Activated CD4-positive, CD25-positive, alpha-beta regulatory T cell treated with anti-CD3 and anti-CD28 coated beads, Interleukin-2, amount 50 U/mL, for 16 hours (primary cell): Measurements from ENCODE around the gene SMYD4.
"Not testable (repeated sequence)": the region's sequence is repeated elsewhere in the genome, so short reads cannot be mapped to it uniquely, and the experiment has no call there.

Experiments used
- DNase-seq: peaks from one replicate; pipeline ENCODE4 v3.0.0-alpha.2; 2020; ENCODE audit warnings: low read depth, low spot score

The SMYD4 gene

DNA sequence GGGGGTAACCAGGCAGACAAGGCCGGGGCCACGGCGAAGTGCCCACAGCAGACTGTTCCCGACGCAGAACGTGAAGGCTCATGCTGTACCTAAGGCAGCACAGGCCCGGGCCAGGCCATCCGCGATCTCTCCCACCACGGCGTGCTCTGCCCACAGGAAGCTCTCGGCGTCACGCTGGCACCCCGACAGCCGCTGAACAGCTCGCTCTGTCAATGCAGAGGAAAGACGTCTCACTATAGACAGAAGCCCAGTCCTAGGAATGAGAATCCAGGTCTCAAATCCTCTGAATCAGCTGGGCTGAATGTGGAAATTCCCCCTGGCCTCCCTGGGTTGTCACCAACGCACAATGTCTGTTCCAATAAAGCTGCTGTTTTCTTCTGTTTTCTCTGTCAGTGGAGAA, 46.4 kb downstream of the SMYD4 start:
- no peak for DNase-seq

DNA sequence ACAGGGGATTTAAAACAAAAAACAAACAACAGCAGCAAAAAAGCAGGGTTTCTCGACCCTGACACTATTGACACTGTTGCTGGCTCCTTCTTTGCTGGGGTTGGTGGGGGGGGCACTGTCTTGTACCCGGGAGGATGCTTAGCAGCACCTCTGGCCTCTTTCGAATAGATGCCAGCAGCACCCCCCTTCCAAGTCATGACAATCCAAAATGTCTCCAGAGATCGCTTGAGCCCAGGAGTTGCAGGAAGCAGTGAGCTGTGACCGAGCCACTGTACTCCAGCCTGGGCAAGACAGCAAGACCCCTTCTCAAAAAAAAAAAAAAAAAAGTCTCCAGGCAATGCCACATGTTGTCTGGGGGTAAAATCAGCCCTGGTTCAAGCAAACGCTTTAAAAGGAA, 47.5 kb downstream of the SMYD4 start:
- no peak for DNase-seq

DNA sequence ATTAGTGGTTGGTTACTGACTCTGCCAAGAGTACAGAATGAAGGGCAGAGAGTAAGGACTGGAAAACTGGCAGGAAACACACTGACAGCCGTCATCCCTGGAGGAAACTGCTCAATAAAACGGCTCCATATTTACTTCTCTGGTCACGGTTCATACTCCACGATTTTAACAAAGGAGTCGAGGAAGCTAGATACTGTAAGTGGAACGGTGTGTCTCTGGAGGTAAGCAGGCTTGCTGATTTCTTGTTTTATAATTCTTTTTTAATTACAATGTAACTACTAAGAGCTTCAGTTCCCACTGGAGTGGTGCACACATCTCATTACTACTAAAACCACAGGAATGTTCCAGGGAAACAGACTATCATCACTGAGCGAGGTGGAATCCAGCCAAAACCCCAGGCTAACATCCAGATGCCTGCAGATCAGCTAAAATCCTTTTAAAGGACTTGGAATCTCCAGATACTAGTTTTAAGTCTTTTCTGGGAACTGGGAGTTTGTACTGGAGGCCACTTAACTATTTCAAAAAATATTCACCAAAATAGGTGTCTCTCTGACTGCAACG, 50.1 kb downstream of the SMYD4 start:
- no peak for DNase-seq

DNA sequence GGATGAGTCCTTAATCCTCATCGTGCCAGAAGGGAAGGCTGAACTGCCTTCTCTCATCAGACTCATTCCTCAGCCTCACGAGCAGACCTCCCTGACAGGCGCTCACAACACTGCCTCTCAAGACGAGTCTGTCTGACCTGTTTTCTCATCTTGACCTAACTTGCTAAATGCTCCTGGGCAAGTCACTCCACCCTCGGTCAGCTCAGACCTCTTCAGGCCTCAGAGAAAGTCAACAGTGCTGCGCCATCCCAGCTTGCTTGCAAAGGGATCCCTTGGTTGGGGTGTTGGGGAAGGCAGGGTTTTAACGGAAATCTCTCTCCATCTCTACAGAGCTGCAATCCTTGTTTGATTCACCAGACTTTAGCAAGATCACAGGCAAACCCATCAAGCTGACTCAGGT, 52.8 kb downstream of the SMYD4 start:
- no peak for DNase-seq

DNA sequence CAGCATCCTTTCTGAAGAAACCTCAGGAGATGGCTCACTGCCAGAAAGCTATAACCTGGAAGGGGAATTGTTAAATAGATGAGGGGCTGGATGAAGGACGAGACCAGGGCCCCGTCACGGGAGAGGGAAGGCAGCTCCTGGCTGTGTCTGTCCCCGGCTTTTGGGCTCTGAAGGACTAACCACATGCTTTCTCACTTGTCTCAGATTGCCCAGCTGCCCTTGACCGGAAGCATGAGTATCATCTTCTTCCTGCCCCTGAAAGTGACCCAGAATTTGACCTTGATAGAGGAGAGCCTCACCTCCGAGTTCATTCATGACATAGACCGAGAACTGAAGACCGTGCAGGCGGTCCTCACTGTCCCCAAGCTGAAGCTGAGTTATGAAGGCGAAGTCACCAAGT, 53.4 kb downstream of the SMYD4 start:
- no peak for DNase-seq

DNA sequence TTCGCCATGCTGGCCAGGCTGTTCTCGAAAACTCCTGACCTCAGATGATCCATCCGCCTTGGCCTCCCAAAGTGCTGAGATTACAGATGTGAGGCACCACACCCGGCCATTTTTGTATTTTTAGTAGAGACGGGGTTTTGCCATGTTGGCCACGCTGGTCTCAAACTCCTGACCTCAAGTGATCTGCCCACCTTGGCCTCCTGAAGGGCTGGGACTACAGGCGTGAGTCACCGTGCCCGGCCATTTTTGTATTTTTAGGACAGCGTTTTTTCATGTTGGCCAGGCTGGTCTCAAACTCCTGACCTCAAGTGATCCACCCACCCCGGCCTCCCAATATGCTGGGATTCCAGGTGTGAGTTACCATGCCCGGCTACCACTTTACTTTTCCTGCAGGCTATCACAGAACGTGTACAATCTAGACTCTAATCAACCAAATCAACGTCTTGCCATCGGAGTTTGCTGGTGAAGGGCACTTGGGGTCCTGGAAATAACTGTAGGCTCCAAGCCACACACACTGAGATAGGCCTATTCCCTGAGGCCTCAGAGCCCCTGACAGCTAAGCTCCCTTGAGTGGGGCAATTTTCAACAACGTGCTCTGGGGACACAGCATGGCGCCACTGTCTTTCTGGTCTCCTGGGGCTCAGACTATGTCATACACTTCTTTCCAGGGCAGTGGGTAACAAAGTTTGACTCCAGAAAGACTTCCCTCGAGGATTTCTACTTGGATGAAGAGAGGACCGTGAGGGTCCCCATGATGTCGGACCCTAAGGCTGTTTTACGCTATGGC, 55.1 kb downstream of the SMYD4 start:
- DNase-seq, result no peak

DNA sequence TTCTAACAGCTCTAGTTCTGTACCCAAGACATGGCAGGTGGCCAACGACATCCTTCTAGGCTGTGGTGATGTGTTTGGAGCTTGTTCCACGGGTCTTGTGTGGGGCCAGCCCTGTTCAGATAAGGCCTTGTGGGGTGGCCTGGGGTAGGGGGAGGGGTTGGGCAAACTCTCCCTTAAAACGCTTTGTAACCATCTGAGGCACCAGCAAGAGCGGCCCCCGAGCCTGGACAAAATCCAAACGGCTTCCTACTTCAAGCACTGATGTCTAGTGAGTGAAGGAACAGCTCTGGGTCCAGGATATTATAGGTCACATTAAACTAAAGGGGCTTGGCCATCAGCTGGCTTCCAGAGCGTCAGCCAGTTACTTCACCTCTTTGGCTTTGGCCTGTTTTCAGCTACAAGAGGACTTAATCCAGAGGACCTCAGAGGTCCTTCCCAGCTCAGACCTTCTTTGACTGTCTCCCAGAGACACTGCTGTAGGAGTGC, 56.0 kb downstream of the SMYD4 start:
- DNase-seq, result no peak

DNA sequence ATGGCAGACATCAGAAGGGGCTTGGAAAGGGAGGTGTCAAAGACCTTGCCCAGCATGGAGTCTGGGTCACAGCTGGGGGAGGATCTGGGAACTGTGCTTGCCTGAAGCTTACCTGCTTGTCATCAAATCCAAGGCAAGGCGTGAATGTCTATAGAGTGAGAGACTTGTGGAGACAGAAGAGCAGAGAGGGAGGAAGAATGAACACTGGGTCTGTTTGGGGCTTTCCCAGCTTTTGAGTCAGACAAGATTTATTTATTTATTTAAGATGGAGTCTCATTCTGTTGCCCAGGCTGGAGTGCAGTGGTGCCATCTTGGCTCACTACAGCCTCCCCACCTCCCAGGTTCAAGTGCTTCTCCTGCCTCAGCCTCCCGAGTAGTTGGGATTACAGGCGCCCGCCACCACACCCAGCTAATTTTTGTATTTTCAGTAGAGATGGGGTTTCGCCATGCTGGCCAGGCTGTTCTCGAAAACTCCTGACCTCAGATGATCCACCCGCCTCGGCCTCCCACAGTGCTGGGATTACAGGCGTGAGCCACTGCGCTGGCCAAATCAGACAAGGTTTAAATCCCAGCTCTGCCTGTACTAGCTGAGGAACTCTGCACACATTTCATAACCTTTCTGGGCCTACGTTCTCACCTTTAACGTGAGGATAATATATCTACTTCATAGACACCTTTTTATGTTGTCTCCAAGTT, 56.6 kb downstream of the SMYD4 start:
- not testable (repeated sequence) for DNase-seq

DNA sequence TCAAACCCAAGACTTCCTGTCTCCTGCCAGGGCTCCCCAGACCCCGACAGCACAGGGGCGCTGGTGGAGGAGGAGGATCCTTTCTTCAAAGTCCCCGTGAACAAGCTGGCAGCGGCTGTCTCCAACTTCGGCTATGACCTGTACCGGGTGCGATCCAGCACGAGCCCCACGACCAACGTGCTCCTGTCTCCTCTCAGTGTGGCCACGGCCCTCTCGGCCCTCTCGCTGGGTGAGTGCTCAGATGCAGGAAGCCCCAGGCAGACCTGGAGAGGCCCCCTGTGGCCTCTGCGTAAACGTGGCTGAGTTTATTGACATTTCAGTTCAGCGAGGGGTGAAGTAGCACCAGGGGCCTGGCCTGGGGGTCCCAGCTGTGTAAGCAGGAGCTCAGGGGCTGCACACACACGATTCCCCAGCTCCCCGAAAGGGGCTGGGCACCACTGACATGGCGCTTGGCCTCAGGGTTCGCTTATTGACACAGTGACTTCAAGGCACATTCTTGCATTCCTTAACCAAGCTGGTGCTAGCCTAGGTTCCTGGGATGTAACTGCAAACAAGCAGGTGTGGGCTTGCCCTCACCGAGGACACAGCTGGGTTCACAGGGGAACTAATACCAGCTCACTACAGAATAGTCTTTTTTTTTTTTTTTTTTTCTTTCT, 59.8 kb downstream of the SMYD4 start:
- no peak for DNase-seq

DNA sequence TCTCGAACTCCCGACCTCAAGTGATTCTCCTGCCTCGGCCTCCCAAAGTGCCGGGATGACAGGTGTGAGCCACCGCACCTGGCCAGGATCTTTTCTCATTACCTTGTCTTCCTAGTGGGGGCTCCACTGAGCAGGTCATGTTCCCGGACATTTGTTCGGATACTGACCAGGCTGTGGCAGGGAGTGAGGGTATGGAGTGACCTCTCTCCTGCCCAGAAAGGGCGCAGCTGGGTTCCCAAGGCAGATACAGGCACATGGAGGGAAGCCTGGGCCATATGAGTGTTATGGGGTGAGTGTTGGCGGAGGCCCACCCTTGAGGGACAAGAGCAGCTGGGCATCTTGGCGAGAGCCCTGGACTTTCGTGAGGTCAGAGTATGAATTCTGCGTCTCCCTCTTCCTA, 62.3 kb downstream of the SMYD4 start:
- DNase-seq, result no peak

DNA sequence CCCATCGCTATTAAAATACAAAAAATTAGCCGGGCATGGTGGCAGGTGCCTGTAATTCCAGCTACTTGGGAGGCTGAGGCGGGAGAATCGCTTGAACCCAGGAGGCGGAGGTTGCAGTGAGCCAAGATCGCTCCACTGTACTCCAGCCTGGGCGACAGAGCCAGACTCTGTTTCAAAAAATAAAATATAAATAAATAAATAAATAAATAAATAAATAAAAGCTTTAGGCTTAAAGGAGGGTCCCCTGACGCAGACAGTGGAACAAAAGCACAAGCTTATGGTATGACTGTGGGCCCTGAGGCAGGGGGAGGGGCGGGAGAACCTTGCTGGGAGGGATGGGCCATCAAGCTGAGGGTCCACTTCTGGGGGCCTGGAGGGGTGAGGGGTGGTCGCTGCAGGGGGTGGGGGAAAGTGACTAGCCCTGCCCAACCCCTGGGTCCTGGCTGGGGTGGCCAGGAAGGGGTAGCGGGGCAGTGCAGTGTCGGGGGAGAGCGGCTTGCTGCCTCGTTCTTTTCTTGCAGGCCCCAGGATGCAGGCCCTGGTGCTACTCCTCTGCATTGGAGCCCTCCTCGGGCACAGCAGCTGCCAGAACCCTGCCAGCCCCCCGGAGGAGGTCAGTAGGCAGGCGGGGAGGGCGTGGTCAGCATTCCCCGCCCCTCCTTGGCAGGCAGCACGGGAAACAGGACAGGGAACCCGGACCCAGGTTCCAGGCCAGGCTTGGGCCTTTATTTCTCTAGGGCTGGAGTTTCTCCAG, 63.1 kb downstream of the SMYD4 start:
- DNase-seq, result no peak

DNA sequence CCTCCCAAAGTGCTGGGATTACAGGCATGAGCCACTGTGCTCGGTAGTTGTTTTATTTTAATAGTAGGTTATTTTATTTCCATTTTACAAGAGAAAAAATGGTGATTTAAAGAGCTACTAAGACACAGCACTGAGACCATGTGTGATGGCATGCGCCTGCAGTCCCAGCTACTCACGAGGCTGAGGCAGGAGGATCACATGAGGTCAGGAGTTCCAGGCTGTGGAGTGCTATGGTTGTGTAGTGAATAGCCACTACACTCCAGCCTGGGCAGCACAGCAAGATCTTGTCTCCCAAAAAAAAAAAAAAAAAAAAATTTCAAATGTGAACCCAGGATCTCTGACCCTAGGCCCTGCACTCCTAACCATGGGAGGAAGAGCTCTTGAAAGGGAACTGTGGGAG, 64.1 kb downstream of the SMYD4 start:
- no peak for DNase-seq

DNA sequence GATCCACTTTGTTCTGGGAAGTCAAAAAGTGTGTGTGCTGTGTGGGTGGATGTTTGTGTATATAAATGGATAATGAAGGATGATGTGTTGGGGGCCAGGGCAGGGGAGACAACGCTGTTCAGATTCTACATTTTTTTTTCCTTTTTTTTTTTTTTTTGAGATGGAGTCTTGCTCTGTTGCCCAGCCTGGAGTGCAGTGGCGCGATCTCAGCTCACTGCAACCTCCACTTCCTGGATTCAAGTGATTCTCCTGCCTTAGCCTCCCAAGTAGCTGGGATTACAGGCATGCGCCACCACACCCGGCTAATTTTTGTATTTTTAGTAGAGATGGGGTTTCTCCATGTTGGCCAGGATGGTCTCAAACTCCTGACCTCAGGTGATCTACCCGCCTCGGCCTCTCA, 65.0 kb downstream of the SMYD4 start:
- not testable (repeated sequence) for DNase-seq

DNA sequence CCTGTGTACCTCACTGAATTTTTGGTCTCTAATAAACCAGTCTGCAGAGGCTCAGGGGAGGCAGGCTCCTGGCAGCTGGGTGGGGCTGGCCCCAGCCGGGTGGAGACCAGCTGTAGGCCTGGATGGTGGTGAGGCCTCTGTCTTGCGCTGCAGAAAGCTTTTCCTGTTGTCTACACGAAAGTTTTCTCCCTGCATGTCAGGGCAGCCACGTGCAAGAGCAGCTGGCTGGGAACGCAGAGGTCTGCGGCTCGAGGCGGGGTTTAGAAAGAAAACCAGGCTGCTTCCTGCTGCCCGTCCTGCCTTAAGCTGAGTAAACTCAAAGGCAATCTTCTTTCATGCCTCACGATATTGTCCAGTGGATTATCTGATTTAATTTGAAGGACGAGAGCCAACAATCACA, 65.4 kb downstream of the SMYD4 start:
- peak; percentile 8 for DNase-seq

DNA sequence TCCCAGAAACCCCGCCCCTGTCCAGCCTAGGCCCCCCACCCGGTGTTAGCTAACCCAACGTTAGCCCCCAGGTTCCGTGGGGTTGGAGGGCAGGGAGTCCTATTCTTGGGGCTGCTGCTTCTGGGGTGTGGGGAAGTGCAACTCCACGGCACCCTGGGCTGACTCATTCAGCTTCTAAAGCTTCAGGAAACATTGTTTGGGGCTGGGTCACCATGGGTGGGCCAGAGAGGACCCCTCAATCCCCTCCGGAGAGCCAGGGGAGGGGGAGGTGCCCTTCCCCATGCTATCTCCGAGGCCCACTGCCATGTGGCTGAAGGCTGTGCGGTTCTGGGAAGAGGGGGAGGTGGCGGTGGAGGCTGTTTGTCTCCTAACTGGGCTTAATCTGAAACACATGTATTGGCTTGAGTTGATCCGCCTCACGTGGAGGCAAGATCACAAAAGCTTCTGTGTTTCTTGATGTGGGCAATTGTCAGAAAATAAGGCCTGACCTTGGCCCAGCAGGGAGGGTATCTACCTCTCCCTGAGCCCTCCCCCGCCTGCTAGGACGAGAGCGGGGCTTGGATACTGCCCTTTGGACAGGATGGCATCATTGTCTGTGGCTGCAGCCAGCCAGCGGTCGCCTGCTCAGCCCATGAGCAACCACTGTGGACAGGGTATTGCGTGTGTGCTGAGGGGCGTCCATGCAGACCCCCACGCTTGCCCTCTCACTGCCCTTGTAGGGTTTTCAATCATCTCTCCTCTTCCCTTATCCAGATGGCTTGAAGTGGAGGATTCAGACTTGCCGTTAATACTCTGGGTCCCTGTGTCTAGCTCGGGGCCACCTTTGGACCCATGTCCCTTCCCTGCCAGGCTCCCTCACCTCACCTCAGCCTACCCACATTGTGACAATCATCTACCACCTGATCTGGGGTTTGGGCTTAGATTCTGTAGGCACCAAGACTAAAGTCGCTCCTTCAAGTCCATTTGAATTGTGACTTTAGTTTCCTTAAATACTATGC, 66.5 kb downstream of the SMYD4 start:
- no peak for DNase-seq

DNA sequence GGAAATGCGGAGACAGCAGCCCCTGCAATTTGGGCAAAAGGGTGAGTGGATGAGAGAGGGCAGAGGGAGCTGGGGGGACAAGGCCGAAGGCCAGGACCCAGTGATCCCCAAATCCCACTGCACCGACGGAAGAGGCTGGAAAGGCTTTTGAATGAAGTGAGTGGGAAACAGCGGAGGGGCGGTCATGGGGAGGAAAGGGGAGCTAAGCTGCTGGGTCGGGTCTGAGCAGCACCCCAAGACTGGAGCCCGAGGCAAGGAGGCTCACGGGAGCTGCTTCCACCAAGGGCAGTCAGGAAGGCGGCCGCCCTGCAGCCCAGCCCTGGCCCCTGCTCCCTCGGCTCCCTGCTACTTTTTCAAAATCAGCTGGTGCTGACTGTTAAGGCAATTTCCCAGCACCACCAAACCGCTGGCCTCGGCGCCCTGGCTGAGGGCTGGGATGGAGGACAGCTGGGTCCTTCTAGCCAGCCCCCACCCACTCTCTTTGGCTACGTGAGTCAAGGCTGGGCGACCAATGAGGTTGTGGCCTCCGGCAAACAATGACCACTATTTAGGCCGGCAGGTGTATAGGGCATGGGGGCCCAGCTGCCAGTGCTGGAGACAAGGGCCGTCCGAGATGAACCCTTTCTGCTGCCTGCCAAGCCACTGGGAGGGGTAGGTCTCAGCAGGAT, 67.3 kb downstream of the SMYD4 start:
- DNase-seq, result no peak

DNA sequence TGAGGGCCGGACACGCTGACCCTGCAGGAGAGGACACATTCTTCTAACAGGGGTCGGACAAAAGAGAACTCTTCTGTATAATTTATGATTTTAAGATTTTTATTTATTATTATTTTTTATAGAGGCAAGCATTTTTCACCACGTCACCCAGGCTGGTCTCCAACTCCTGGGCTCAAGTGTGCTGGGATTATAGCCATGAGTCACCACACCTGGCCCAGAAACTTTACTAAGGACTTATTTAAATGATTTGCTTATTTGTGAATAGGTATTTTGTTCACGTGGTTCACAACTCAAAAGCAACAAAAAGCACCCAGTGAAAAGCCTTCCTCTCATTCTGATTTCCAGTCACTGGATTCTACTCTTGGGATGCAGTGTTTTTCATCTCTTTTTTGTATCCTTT, 70.2 kb downstream of the SMYD4 start:
- no peak for DNase-seq

DNA sequence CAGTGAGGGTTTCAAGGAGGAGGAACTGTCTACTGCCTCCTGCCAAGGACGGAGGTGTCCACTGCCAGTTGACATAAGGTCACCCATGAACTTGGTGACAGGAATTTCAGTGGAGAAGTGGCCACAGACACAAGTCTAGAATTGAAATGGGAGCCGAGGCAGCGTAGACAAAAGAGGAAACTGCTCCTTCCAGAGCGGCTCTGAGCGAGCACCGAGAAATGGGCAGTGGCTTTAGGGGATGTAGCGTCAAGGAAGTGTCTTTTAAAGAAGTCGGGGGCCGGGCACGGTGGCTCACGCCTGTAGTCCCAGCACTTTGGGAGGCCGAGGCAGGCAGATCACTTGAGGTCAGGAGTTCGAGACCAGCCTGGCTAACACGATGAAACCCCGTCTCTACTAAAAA, 70.9 kb downstream of the SMYD4 start:
- no peak for DNase-seq

DNA sequence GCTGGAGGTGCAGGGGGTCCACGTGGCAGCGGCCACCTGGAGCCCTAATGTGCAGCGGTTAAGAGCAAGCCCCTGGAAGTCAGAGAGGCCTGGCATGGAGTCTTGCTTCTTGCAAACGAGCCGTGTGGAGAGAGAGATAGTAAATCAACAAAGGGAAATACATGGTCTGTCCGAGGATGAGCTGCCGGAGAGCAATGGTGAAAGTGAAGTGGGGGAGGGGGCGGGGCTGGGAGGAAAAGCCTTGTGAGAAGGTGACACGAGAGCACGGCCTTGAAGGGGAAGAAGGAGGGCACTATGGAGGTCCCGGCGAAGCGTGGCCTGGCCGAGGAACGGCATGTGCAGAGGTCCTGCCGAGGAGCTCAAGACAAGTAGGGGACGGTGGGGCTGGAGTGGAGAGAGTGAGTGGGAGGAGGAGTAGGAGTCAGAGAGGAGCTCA, 73.9 kb downstream of the SMYD4 start:
- DNase-seq, result no peak
